ES-I3 (cell line): ENCODE results near the gene B4GAT1.
"Not testable (repeated sequence)": the region's sequence is repeated elsewhere in the genome, so short reads cannot be mapped to it uniquely, and the experiment has no call there.

ENCODE experiments used
- H3K36me3 ChIP-seq: 2 replicates; pipeline ENCODE4 v1.6.1; 2013; ENCODE audit warnings: mild to moderate bottlenecking, low read length, control low read depth, moderate library complexity; ENCODE audit not compliant: insufficient read depth
- H3K4me1 ChIP-seq: 2 replicates; pipeline ENCODE4 v1.6.1; 2013; ENCODE audit warnings: mild to moderate bottlenecking, control low read depth, low read length; ENCODE audit not compliant: insufficient read depth
- H3K9ac ChIP-seq: 2 replicates; pipeline ENCODE4 v1.6.1; 2013; ENCODE audit warnings: low read depth, mild to moderate bottlenecking, low read length, moderate library complexity
- H3K9me3 ChIP-seq: 2 replicates; pipeline ENCODE4 v1.6.1; 2013; ENCODE audit warnings: mild to moderate bottlenecking, low read length, moderate library complexity; ENCODE audit not compliant: control insufficient read depth, insufficient read depth

B4GAT1 gene

GRCh38 chr11:66327171-66328030 lies 20.0 kb downstream of the B4GAT1 start:
- Histone ChIP-seq H3K9ac (no peak overlapping the region), H3K9me3 (no peaks in the 10 kb centered on the region), H3K4me1 (peaks cover 30% of the 10 kb centered on the region), H3K36me3 (no peaks in the 10 kb centered on the region)

- Histone ChIP-seq H3K9me3 (no peaks in the 10 kb centered on the region), H3K36me3 (no peaks in the 10 kb centered on the region), H3K4me1 (peaks cover 30% of the 10 kb centered on the region), H3K9ac (no peak overlapping the region)
Observed at GRCh38 chr11:66326261-66327111, 20.9 kb downstream of the B4GAT1 start.

- H3K9ac ChIP-seq: no peak overlapping the region
- H3K9me3 ChIP-seq: no peaks in the 10 kb centered on the region
- H3K36me3 ChIP-seq: no peaks in the 10 kb centered on the region
- H3K4me1 ChIP-seq: peaks cover 30% of the 10 kb centered on the region
Observed at GRCh38 chr11:66325263-66325671, 22.2 kb downstream of the B4GAT1 start.

GRCh38 chr11:66324664-66325063 lies 22.8 kb downstream of the B4GAT1 start:
- H3K9ac ChIP-seq: no peak overlapping the region
- peaks cover 30% of the 10 kb centered on the region for H3K4me1 ChIP-seq
- H3K9me3 ChIP-seq: no peaks in the 10 kb centered on the region
- H3K36me3 ChIP-seq: no peaks in the 10 kb centered on the region

GRCh38 chr11:66323684-66324083 lies 23.7 kb downstream of the B4GAT1 start:
- Histone ChIP-seq H3K9ac (no peak overlapping the region), H3K9me3 (no peaks in the 10 kb centered on the region), H3K36me3 (no peaks in the 10 kb centered on the region), H3K4me1 (peaks cover 30% of the 10 kb centered on the region)

- H3K9ac ChIP-seq: no peak overlapping the region
- H3K4me1 ChIP-seq: peaks cover 35% of the 10 kb centered on the region
- no peaks in the 10 kb centered on the region for H3K36me3 ChIP-seq
- H3K9me3 ChIP-seq: no peaks in the 10 kb centered on the region
Observed at GRCh38 chr11:66322732-66323427, 24.5 kb downstream of the B4GAT1 start.

- H3K9ac ChIP-seq: no peak overlapping the region
- H3K4me1 ChIP-seq: peaks cover 35% of the 10 kb centered on the region
- H3K36me3 ChIP-seq: no peaks in the 10 kb centered on the region
- H3K9me3 ChIP-seq: no peaks in the 10 kb centered on the region
Observed at GRCh38 chr11:66321606-66322005, 25.8 kb downstream of the B4GAT1 start.

- not testable (repeated sequence) for H3K9ac ChIP-seq, H3K36me3 ChIP-seq, H3K9me3 ChIP-seq
- H3K4me1 ChIP-seq: peaks cover 29% of the 10 kb centered on the region
Observed at GRCh38 chr11:66320748-66321147, 26.7 kb downstream of the B4GAT1 start.

- not testable (repeated sequence) for H3K9me3 ChIP-seq, H3K36me3 ChIP-seq, H3K9ac ChIP-seq
- H3K4me1 ChIP-seq: peaks cover 24% of the 10 kb centered on the region
Observed at GRCh38 chr11:66320289-66320688, 27.1 kb downstream of the B4GAT1 start.

GRCh38 chr11:66318600-66318970 lies 28.8 kb downstream of the B4GAT1 start:
- H3K4me1 ChIP-seq: peaks cover 23% of the 10 kb centered on the region
- no peak overlapping the region for H3K9ac ChIP-seq

GRCh38 chr11:66317723-66318599 lies 29.5 kb downstream of the B4GAT1 start:
- H3K9me3 ChIP-seq: no peaks in the 10 kb centered on the region
- no peaks in the 10 kb centered on the region for H3K36me3 ChIP-seq
- H3K4me1 ChIP-seq: peaks cover 23% of the 10 kb centered on the region
- peak overlapping the region; percentile 32; the same call in 1 of the 2 replicates for H3K9ac ChIP-seq

More at GRCh38 chr11:66318600-66318970, 28.8 kb downstream of the B4GAT1 start:
- no peaks in the 10 kb centered on the region for H3K9me3 ChIP-seq
- no peaks in the 10 kb centered on the region for H3K36me3 ChIP-seq

- Histone ChIP-seq H3K36me3 (no peaks in the 10 kb centered on the region), H3K9ac (peak overlapping the region; percentile 32), H3K9me3 (no peaks in the 10 kb centered on the region), H3K4me1 (peaks cover 23% of the 10 kb centered on the region)
Observed at GRCh38 chr11:66317322-66317722, 30.1 kb downstream of the B4GAT1 start.

GRCh38 chr11:66316849-66317251 lies 30.6 kb downstream of the B4GAT1 start, which contains the start of gene CD248:
Gene CD248 (minus strand): TSS chr11:66317044. CDS start chr11:66317027, 17 bp downstream.
- Histone ChIP-seq H3K36me3 (no peaks in the 10 kb centered on the region), H3K9me3 (no peaks in the 10 kb centered on the region), H3K4me1 (peaks cover 23% of the 10 kb centered on the region), H3K9ac (peak within 1 kb of the TSS; percentile 32)
